Mesendoderm (in vitro differentiated cells): ENCODE results near the gene HPN. TPM values are rescaled to one million over a fixed set of nuclear protein-coding genes. Genes with fewer than 3 reads are reported as not detected.
A peak's percentile ranks its signal among the peaks of the same experiment; 100 is the strongest.
"Not testable (repeated sequence)": the region's sequence is repeated elsewhere in the genome, so short reads cannot be mapped to it uniquely, and the experiment has no call there.

Experiments
- DNase-seq: peaks from one replicate; pipeline ENCODE4 v3.0.0; 2013
- H2AK5ac ChIP-seq: 2 replicates; pipeline ENCODE4 v1.6.1; 2013; ENCODE audit warnings: low read length, inconsistent platforms
- H2BK120ac ChIP-seq: 2 replicates; pipeline ENCODE4 v1.6.1; 2013; ENCODE audit warnings: low read depth, mild to moderate bottlenecking, low read length, moderate library complexity, mixed read lengths
- H2BK15ac ChIP-seq: replicated peaks from 2 replicates; pipeline ENCODE4 v1.6.1; 2013; ENCODE audit warnings: low read depth, mild to moderate bottlenecking, moderate library complexity
- H2BK5ac ChIP-seq: 2 replicates; pipeline ENCODE4 v1.6.1; 2013; ENCODE audit warnings: low read length, inconsistent platforms
- H3K18ac ChIP-seq: 2 replicates; pipeline ENCODE4 v1.6.1; 2013; ENCODE audit warnings: mild to moderate bottlenecking, low read length, mixed read lengths
- H3K23ac ChIP-seq: one replicate; pipeline ENCODE4 v1.6.1; 2013; ENCODE audit warnings: low read length
- H3K27ac ChIP-seq: 2 replicates; pipeline ENCODE4 v1.5.1; 2013; ENCODE audit warnings: low read depth, mild to moderate bottlenecking, inconsistent platforms, low read length, moderate library complexity
- H3K27me3 ChIP-seq: 2 replicates; pipeline ENCODE4 v1.6.1; 2013; ENCODE audit warnings: low read length, control low read depth, mild to moderate bottlenecking, inconsistent platforms; ENCODE audit not compliant: insufficient read depth, poor library complexity
- H3K36me3 ChIP-seq: 2 replicates; pipeline ENCODE4 v1.6.1; 2013; ENCODE audit warnings: low read length, inconsistent platforms; ENCODE audit not compliant: control insufficient read depth, insufficient read depth
- H3K4ac ChIP-seq: one replicate; pipeline ENCODE4 v1.6.1; 2013; ENCODE audit warnings: low read depth, mild to moderate bottlenecking, low read length, moderate library complexity
- H3K4me1 ChIP-seq: 2 replicates; pipeline ENCODE4 v1.6.1; 2013; ENCODE audit warnings: low read depth, low read length, inconsistent platforms; ENCODE audit not compliant: control insufficient read depth
- H3K4me2 ChIP-seq: 2 replicates; pipeline ENCODE4 v1.6.1; 2013; ENCODE audit warnings: low read length
- H3K4me3 ChIP-seq: 2 replicates; pipeline ENCODE4 v1.5.1; 2013; ENCODE audit warnings: mild to moderate bottlenecking, low read length
- H3K56ac ChIP-seq: one replicate; pipeline ENCODE4 v1.6.1; 2013; ENCODE audit warnings: low read length
- H3K79me1 ChIP-seq: 2 replicates; pipeline ENCODE4 v1.6.1; 2013; ENCODE audit warnings: low read length, inconsistent platforms
- H3K79me2 ChIP-seq: 2 replicates; pipeline ENCODE4 v1.6.1; 2013; ENCODE audit warnings: mild to moderate bottlenecking, low read length; ENCODE audit not compliant: control insufficient read depth, insufficient read depth
- H3K9ac ChIP-seq: 2 replicates; pipeline ENCODE4 v1.6.1; 2013; ENCODE audit warnings: low read length, inconsistent platforms
- H4K5ac ChIP-seq: one replicate; pipeline ENCODE4 v1.6.1; 2013; ENCODE audit warnings: low read length
- H4K8ac ChIP-seq: one replicate; pipeline ENCODE4 v1.6.1; 2013; ENCODE audit warnings: low read depth, mild to moderate bottlenecking, control low read depth, low read length, moderate library complexity
- WGBS: extraction: QIAGEN DNeasy Blood & Tissue Kit; methylation state at CpG from one replicate; pipeline ENCODE4 v1.1.7; 2013; ENCODE audit warnings: low lambda C conversion rate, missing lambda C conversion rate; ENCODE audit not compliant: insufficient coverage; ENCODE audit errors: extremely low coverage; 5-methylcytosine and 5-hydroxymethylcytosine counted together
- polyA plus RNA-seq, 2 experiments: library from polyadenylated mRNA; stranded (reverse); fragments of 200-250 nt; gene quantifications; one replicate each; pipeline ENCODE4 v1.2.3, GENCODE V29; 2013

HPN gene
- polyA plus RNA-seq (2013, experiment 1 of 2): 2.0 TPM
- 2.0 TPM for polyA plus RNA-seq (2013, experiment 2 of 2)

GRCh38 chr19:35041548-35042055, at the start of gene HPN:
TSS of gene HPN (plus strand) at chr19:35041721. CDS start at chr19:35042507, 786 bp downstream.
- no peaks in the 10 kb centered on the region for H3K27me3 ChIP-seq
- peak within 1 kb of the TSS; percentile 53 for H3K18ac ChIP-seq
- peak; percentile 81 for DNase-seq
- peak within 1 kb of the TSS; percentile 91 for H3K56ac ChIP-seq
- no peak within 1 kb of the TSS for H3K4me3 ChIP-seq
- peak within 1 kb of the TSS; percentile 81 for H3K9ac ChIP-seq
- H2BK120ac ChIP-seq: no peak within 1 kb of the TSS
- H3K4me2 ChIP-seq: peak within 1 kb of the TSS; percentile 89
- WGBS: no CpG with 5 or more reads among the region's 19 CpGs
- no peak within 1 kb of the TSS for H2BK15ac ChIP-seq
- H3K4ac ChIP-seq: no peak within 1 kb of the TSS
- no peaks in the 10 kb centered on the region for H3K79me2 ChIP-seq
- H4K5ac ChIP-seq: peak within 1 kb of the TSS; percentile 28
- peaks cover 4% of the 10 kb centered on the region for H3K79me1 ChIP-seq
- peak within 1 kb of the TSS; percentile 83 for H3K23ac ChIP-seq
- H3K4me1 ChIP-seq: peaks cover 12% of the 10 kb centered on the region
- no peak within 1 kb of the TSS for H4K8ac ChIP-seq
- H3K36me3 ChIP-seq: no peaks in the 10 kb centered on the region
- peak within 1 kb of the TSS; percentile 51 for H2BK5ac ChIP-seq
- H2AK5ac ChIP-seq: peak within 1 kb of the TSS; percentile 96
- H3K27ac ChIP-seq: no peak within 1 kb of the TSS

GRCh38 chr19:34992582-34992981, 48.9 kb upstream of the HPN start:
- not testable (repeated sequence) for H2BK15ac ChIP-seq, H3K56ac ChIP-seq, H3K79me2 ChIP-seq, H2BK120ac ChIP-seq, H3K9ac ChIP-seq, H2AK5ac ChIP-seq, H3K4me3 ChIP-seq, H4K5ac ChIP-seq, H3K4ac ChIP-seq, H2BK5ac ChIP-seq, H3K27me3 ChIP-seq, H3K36me3 ChIP-seq, H3K18ac ChIP-seq, H3K79me1 ChIP-seq, H4K8ac ChIP-seq, H3K27ac ChIP-seq, DNase-seq, H3K4me1 ChIP-seq, H3K23ac ChIP-seq, H3K4me2 ChIP-seq
- WGBS: no CpG with 5 or more reads among the region's 7 CpGs

- Histone ChIP-seq H3K27ac (no peak overlapping the region), H4K5ac (no peak overlapping the region), H3K79me2 (no peaks in the 10 kb centered on the region), H3K79me1 (no peaks in the 10 kb centered on the region), H3K27me3 (no peaks in the 10 kb centered on the region), H3K56ac (no peak overlapping the region), H3K18ac (no peak overlapping the region), H2BK5ac (no peak overlapping the region), H3K23ac (no peak overlapping the region), H2AK5ac (no peak overlapping the region), H3K9ac (no peak overlapping the region), H3K4me2 (no peak overlapping the region), H3K4me1 (peaks cover 4% of the 10 kb centered on the region), H3K36me3 (no peaks in the 10 kb centered on the region), H2BK15ac (no peak overlapping the region), H3K4me3 (no peak overlapping the region), H2BK120ac (no peak overlapping the region), H3K4ac (no peak overlapping the region), H4K8ac (no peak overlapping the region)
- no CpG with 5 or more reads among the region's 9 CpGs for WGBS
- DNase-seq: no peak
These were observed 47.3 kb upstream of the HPN start for GRCh38 chr19:34994286-34994642.

GRCh38 chr19:34994643-34995541, 46.6 kb upstream of the HPN start:
- H3K4me2 ChIP-seq: no peak overlapping the region
- H2BK15ac ChIP-seq: no peak overlapping the region
- H3K79me2 ChIP-seq: no peaks in the 10 kb centered on the region
- no peaks in the 10 kb centered on the region for H3K79me1 ChIP-seq
- no peak overlapping the region for H4K5ac ChIP-seq
- no peak overlapping the region for H3K9ac ChIP-seq
- no peak overlapping the region for H2AK5ac ChIP-seq
- no CpG with 5 or more reads among the region's 17 CpGs for WGBS
- DNase-seq: no peak
- H3K4me1 ChIP-seq: peaks cover 4% of the 10 kb centered on the region
- no peak overlapping the region for H2BK120ac ChIP-seq
- H3K18ac ChIP-seq: no peak overlapping the region
- no peak overlapping the region for H4K8ac ChIP-seq
- no peak overlapping the region for H3K23ac ChIP-seq
- H3K27ac ChIP-seq: no peak overlapping the region
- H3K56ac ChIP-seq: no peak overlapping the region
- H3K4ac ChIP-seq: no peak overlapping the region
- H3K4me3 ChIP-seq: no peak overlapping the region
- H2BK5ac ChIP-seq: no peak overlapping the region
- no peaks in the 10 kb centered on the region for H3K27me3 ChIP-seq
- H3K36me3 ChIP-seq: no peaks in the 10 kb centered on the region

- H3K27ac ChIP-seq: no peak overlapping the region
- H3K4me2 ChIP-seq: no peak overlapping the region
- peaks cover 4% of the 10 kb centered on the region for H3K4me1 ChIP-seq
- no peaks in the 10 kb centered on the region for H3K79me1 ChIP-seq
- H3K18ac ChIP-seq: no peak overlapping the region
- no peak overlapping the region for H3K56ac ChIP-seq
- no peaks in the 10 kb centered on the region for H3K36me3 ChIP-seq
- no peak overlapping the region for H3K9ac ChIP-seq
- WGBS: no CpG with 5 or more reads among the region's 8 CpGs
- no peak for DNase-seq
- no peak overlapping the region for H2BK15ac ChIP-seq
- H2BK120ac ChIP-seq: no peak overlapping the region
- no peak overlapping the region for H3K4me3 ChIP-seq
- H2BK5ac ChIP-seq: no peak overlapping the region
- no peak overlapping the region for H2AK5ac ChIP-seq
- no peak overlapping the region for H4K8ac ChIP-seq
- no peak overlapping the region for H3K4ac ChIP-seq
- no peak overlapping the region for H4K5ac ChIP-seq
- H3K23ac ChIP-seq: no peak overlapping the region
- H3K27me3 ChIP-seq: no peaks in the 10 kb centered on the region
- H3K79me2 ChIP-seq: peaks cover under 1% of the 10 kb centered on the region
These were observed 46.0 kb upstream of the HPN start for GRCh38 chr19:34995551-34995950.
